HG02798 (cell line): ENCODE data around the gene TPK1.

Experiments
- ATAC-seq: cut with Tn5 transposase; IDR thresholded peaks from one replicate; pipeline ENCODE4 v1.9.1; 2021; ENCODE audit warnings: mild to moderate bottlenecking; ENCODE audit not compliant: unreplicated experiment, poor library complexity

The TPK1 gene

DNA sequence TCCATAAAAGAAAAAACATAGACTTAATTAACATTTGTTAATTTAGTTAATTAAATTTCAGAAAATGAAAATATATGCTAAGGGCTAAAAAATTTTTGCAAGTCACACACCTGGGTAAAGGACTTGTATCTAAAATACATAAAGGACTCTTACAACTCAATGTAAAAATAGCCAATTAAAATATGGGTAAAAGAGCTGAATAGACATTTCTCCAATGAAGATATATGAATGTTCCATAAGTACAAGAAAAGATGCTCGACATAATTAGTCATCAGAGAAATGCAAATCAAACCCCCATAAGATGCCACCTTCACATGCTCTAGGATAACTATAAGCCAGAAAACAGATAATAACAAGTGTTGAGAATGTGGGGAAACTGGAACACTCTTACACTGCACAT is 288.0 kb downstream of the TPK1 start:
- no peak for ATAC-seq

DNA sequence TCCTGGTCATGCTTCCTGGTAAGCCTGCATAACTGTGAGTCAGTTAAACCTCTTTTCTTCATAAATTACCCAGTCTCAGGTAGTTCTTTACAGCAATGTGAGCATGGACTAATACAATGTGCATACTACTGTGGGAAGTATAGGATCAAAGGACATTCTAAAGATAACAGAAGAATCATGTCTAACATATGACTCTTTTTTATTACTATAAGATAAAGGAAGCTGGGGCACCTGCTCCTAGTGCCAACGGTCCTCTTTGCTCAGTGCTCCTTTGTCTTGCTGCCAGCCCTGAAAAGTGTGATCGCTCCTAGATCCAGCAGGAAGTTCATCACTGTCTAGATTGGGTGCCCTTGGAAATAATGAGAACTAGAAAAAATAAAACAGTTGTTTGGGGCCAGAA is 289.1 kb downstream of the TPK1 start:
- ATAC-seq, result no peak

DNA sequence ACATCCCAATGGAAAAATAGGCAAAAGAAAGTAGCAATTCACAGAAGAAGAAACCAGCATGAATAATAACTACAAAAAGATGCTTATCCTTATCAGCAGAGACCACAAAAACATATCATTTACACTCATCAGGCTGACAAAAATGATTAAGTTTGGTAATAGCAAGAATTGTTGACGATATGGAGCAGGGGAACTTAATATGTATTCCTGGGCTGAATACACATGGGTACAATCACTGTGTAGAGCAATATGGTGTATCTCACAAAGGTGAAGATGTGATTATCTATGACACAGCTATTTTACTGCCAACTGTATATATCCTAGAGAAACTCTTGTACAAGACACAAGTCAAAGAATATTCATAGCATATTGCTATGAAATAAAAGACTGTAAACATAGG is 290.5 kb downstream of the TPK1 start:
- ATAC-seq, result no peak

DNA sequence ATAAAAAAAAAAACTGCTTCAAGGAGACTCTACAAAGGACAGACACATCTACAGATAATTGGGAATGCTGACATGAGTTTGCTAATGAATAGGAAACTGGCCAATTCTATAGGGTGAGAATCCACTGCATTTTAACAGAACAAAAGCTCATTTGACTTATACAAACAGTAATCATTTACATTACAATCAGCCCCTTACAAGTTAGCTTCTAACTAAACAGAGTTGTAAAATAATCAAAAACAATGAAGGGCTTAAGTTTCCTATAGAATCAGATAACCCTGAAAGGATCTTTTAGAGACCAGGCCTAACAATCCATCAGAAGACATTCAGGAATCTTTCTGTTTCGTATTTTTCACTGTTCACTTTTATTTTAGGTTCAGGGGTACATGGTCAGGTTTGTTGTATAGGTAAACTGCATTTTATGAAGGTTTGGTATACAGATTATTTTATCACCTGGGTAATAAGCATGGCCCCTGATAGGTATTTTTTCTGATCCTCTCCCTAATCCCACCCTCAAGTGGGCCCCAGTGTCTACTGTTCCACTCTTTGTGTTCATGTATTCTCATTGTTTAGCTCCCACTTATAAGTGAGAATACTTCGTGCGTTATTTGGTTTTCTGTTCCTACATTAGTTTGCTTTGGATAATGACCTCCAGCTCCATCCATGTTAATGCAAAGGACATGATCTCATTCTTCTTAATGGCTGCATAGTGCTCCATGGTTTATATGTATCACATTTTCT is 301.0 kb downstream of the TPK1 start:
- ATAC-seq, result no peak

DNA sequence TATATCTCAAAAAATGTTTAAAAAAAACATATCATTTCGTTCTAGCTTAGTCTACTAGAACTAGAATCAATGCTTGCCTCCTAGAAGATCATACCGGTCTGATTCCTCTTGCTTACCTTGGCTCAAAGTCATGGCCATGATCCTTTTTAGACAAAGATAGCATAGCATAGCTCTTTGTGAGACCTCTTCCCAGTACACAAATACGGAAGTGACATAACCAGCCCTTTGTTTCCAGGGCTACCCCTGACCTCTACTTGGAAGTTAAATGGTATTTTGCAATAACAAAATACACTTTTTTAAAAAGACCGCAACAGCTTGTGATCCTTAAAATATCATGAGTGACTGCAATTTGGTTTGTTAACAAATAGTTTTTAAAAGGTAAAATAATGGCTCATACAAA is 301.7 kb downstream of the TPK1 start:
- ATAC-seq, result no peak

DNA sequence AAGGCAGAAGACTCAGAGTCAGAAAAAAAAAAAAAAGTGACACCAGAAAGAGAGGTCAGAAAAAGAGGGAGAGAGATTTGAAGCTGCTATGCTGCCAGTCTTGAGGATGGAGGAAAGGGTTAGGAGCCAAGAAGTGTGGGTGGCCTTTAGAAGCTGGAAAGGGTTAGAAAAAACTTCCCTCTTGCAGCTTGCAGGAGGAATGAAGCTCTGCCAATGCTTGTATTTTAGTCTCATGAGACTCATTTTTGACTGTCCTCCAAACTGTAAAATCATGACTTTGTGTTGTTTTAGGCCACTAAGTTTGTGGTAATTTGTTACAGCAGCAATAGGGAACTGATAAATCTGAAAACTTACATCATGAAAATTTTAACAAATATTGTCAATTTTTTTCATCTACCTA is 304.7 kb downstream of the TPK1 start:
- no peak for ATAC-seq

DNA sequence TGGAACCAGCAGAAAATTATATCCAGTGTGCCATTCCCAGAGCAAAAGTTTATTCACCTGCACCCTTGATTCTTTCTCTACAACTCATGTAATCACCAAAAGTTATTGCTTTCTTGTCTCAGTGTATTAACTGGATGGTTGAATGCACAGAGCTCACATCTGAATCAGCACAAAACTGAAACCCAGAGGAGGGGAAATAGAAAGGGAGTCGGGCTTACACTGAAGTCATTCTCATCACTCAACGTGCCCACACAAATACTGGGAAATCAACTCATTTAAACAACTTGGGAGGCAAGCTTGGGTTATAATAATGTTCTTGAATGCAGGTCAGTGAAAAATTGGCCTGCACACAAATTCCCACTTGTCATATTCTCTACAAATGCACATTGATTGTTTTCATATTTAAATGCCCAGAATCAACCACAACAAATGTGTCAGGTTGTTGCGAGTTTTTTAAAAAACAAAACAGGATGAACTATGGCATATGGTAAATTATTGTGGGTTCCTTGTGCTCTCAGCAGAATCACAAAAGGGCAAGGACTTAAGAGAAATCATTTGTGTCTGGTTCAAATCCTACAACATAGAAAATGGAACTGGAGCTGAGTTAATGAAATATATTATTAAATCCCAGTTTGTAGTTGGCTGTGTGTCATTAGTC is 306.5 kb downstream of the TPK1 start:
- ATAC-seq, result peak; percentile 97

DNA sequence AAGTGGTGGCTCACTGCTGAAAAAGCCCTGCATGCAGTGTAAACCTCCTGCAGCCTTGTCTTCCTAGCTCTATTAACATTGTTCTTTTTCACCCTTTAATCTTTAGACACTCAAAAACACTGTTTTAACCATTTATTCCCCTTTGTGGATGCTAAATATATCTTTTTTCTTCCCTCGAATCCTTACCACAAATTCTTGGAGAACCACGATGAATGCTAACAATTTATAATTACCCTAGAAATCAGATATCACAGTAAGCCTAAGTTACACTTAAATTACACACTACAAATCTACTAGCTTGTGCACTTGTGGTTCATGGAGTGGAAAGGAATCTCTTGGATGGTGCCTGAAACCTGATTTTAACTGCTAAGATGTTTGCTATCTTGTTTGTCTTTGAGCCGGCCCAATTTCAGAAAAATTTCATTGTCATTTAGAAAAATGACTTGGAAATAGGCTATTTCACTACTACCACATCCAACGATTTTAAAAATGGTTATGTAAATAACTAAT is 307.3 kb downstream of the TPK1 start:
- no peak for ATAC-seq

DNA sequence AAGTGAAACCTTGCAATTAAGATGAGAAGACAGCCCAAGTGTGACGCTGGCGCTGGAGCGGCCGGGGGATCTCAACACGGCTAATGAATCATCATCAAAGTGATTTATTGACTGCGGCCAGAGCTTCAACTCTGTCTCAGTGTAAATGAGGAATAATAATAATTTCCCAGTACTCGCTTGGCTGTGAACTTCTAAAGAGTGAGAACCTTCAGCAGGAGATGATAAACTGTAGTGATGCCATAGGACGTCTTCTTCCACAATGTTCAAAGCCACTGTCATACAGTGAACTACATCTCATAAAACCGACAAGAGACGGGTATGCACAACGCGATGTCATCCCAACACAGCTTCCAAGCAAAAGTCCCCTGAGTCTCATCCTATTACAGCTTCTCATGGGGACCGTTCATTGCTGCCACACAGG is 308.8 kb downstream of the TPK1 start:
- no peak for ATAC-seq

DNA sequence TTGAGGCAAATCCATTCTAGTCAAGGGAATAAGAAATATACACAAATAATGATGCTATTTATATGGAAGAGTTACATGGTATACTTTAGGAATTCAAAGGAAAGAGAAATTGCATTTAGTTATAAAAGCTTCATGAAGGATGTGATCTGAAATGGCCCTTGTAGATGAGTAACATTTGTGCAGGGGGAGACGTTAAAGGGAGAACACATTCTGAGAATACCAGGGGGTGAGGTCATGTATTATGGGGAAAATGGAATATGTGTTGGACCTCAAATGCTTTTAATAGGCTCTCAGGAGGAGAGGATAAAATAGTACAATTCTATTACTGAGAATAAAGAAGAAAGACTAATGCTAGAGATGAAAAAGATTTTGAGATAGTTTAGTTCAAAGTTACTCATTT is 309.9 kb downstream of the TPK1 start:
- ATAC-seq, result no peak

DNA sequence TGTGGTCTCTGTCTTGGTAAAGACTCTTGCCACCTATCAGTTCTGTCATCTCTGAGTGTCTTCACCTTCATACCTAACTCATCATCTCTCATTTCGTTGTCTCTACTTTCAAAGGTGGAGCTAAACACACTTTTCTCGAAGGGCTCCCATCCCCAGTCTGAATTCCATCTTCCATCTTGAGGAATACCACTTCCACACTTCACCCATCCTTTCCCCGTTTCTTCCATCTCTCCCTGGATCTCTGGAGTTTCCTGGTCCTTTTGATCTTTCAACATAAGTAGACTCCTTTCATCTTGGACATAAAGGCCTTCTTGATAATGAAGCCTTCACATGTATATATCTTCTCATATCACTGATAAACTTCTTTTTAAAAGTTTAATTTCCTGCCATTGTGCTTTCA is 311.6 kb downstream of the TPK1 start:
- no peak for ATAC-seq

DNA sequence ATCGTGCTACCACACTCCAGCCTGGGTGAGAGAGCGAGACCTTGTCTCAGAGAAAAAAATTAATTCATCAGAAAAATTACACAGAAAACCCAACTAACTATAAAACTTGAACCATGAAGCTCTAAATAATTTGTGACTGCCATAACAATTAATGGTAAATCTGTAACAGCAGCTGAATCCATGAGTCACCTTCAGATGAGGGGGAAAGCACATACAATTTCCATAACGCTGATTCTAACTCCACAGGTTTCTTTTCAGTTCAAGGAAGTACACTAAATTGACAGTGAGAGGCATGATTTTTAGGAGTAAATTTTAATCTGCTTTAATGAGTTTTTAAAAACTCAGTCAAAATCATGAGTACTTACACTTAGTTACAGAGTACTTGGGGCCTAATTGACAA is 312.2 kb downstream of the TPK1 start:
- ATAC-seq, result no peak

DNA sequence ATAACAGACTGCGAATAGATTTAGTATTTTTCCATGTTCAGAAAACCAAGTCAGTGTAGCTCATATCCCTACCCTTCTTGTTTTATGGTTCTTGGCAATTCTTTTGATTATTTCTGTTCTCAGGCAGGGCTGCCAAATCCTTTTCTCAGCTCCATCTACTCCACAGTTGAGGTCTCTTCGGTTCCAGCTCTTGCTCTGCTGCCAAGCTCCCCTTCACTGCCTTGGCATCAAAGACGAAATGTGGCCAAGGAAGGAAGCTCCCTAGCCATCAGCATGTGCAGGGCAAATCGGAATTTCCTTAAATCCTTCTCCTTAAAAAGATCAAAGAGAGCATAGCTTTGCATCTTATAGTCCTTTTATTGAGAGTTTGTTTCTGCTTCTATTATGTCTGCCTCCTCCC is 315.9 kb downstream of the TPK1 start:
- no peak for ATAC-seq

DNA sequence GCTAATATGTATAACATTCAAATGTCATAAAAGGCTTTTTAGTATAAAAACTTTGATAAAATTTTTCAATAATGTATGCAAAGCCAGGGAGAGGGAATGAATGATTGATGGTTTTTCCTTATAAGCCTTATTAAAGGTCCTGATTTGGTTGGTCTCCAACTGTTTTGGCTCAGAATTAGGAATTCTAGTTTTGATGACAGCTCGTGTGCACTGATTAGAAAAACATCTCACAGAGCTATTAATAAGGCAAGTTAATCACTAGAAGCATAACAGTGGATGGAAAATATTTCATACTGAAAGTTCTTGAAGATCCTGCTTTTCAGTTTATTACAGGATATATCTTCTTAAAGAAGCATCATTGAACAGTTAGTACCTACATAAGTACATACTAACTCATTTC is 317.5 kb downstream of the TPK1 start:
- ATAC-seq, result no peak

DNA sequence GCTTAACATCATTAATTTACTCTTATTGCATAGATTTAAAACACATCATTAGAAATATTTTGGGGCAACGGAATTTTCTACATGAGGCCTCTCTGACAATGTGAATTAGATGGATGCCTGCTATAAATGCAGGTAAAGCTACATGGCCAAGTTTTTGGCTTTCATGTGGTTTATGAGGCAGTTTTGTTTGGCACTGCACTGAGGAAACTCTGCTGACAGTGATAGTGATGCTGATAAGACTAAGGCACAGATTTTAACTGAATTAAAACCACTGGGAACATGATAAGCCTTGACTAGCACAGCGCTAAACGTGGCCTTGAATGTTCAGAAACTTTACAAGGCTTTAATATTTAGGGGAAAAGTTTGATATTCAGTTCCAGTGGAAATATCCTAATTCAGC is 318.1 kb downstream of the TPK1 start:
- ATAC-seq, result no peak

DNA sequence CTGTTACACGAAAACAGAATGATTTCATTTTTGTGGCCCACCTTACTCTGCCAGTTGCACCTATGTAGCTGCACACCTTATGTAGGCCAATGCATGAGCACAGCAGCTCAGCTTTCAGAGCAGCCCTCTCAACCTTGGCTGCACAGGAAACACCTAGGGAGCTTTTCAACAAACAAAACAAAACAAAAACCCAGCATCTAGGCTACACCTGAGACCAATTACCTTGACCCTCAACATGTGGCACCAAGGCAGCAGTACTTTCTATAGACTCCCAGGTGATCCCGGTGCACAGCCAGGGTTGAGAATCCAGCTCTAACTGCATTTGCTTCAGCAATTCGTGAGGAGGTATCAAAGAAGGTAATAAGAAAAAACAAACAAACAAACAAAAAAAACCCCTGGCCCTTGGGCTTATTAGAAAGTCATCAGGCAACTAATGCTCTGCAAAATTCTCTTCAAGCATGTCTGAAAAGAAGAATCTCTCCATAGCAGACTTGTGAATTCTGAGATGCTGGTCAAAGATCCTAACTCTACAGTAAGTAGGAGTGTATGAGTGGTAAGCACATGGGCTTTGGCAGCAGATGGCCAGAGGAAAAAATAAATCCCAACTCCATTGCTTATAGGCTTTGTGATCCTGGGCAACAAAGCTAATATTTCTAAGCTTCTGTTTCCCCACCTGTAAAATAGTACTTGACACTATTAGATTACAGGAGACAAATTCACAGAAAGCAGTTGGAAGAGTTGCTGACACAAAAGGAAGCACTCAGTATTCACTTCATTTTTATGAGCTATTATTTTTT is 318.9 kb downstream of the TPK1 start:
- no peak for ATAC-seq

DNA sequence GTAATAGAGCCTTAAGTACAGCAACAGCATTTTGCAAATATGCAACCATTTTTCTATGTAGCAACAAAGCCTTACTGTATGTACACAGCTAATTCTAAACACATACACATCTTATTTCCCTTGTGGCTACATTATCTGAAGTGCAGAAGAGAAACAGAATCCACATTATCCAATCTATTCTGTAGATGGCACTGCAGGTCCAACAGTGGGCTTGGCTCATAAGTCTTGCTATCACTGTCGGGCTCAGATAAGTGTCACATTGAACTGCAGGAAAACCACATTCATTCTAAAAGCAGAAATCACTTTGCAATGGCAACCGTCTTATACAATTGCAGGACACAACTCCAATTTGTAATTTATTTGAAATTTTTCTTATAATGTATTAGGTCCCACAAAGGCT is 322.5 kb downstream of the TPK1 start:
- no peak for ATAC-seq

DNA sequence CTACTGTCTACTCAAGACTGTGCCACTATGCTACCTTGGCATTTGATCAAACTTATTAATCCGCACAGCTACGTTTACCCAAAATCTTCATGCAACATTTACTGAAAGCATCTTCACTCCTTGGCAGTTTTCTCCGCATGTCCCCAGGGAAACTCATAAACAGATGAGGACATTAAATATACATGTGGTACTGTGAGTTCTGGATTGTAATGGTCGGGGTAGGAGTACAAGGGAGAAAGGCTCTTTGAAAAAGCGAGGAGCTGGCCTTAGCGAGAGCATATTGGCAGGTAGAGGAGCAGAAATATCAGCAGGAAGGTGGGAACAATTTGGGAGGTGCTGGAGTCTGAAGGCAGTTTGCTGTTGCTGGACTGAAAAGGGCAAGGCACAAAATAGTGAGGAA is 325.2 kb downstream of the TPK1 start:
- no peak for ATAC-seq

DNA sequence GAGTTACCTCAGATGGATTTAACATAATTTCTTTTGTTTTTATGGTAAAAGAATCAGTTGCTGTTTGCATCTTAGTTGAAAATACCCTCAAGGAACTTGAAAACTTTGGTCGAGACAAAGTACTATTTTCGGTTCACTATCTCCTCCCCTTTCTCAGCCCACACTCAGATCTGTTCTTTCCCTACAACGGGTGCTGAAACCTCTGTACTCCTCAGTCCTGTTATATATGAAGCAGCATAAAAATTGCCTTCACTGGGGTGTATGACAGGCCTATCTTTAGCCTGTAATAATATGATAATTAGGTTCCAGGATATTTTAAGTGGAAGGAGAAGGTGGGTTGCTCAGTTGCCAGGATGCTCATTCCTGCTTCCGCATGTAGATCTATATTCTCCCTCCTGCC is 327.2 kb downstream of the TPK1 start:
- ATAC-seq, result peak; percentile 100

DNA sequence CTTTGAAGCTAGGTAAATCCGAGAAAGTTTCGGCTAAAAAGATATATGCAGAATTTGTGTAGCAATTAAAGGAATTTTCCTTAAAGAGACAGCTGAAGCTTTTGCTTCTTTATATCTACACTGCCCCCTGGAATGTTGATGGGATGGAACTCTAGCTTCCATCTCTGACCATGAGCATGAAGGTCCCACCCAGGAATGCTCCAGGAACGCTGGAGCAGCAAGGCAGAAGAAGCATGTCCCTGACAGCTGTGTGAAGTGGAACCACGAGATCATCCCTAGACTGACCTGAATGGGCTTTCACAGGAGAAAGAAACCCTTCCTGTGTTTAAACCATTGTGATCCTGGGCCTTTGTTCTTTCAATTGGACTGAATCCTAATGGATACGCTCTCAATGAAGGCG is 332.6 kb downstream of the TPK1 start:
- ATAC-seq, result no peak

DNA sequence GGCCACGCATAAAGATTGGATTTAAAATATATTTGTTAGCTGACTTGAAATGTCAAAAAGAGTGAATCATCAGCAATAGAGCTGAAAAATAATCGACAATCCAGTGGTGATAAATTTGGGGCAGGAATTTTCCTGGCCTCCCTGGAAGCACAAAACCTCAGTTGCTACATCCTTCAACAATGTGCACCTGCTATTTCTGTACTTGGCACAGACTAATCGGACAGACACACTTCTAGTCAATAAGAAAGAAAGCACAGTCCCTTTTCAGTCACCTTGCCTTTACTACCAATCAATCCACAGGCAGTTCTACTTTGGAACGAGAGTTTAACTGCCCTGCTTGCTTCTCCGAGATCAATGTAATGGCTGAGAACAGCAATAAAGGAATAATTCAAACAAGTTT is 335.6 kb downstream of the TPK1 start:
- no peak for ATAC-seq
